ENCODE measurements around the gene FITM1. TPM values are rescaled to one million over a fixed set of nuclear protein-coding genes. Genes with fewer than 3 reads are reported as not detected.

The FITM1 gene
- total RNA-seq, result 0.65 TPM in 1 of 2 replicates, not detected in the other

DNA sequence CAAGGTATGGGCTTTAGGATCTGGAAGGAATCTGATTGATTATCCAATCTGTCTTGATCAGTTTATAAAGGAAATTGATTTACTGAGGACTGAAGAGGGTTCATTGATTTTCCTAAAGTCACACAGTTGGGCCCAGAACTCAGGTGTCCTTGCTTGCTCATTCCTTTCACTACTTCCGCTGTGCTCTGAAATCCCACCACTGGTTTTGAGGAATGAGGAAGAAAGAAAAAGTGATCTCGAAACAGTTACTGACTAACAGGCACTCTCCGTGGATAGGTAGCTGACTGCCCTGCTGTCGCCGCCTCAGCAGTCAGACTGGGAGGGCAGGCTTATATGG is at the start of gene FITM1:
FITM1 (plus strand) TSS at position 280 of the 337 bp plus-strand sequence. CDS start 905 bp downstream, outside the sequence.

DNA sequence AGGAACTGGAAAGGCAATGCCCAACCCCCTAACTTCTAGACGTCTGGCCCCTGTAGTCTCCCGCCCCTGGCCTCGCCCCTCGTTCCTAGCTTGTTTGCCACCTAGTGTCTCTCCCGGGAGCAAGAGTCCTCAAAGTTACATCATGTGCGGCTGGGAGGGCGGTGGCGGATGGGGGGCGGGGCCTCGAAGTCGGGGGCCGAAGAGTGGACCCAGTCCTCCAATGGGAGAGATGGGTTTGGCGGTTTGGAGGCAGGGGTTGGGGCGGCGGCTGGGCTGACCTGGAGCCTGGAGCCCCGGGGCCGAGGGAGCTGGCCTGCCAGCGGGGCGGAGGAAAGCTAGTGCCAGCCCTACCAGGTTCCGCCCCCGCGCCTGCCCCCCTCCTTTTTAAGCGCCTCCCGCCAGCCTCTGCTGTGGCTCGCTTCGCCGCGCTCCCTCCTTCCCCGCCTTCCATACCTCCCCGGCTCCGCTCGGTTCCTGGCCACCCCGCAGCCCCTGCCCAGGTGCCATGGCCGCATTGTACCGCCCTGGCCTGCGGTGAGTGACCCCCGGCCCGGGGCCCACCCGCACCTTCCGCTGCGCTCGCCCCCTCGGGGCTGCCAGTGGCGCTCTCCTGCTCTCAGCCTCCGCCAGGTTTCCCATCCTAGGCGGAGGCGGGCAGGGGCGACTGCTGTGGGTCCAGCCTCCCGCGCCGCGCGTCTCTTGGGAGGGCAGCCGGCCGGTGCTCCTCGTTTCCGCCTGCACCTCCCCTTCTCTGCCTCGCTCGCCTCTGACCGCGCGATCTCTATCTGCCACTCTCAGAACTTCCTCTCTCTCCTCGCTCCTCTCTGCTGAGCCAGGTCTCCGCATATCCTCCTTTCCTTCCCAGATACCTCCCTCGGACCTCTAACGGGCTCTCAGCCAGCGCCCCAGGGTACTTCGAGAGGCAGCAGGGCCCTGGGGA is 36.3 kb upstream of the FITM1 start, which contains the start of gene PCK2:
PCK2 (plus strand) TSS at position 411 of the 940 bp plus-strand sequence; CDS start at position 506, 95 bp downstream.

DNA sequence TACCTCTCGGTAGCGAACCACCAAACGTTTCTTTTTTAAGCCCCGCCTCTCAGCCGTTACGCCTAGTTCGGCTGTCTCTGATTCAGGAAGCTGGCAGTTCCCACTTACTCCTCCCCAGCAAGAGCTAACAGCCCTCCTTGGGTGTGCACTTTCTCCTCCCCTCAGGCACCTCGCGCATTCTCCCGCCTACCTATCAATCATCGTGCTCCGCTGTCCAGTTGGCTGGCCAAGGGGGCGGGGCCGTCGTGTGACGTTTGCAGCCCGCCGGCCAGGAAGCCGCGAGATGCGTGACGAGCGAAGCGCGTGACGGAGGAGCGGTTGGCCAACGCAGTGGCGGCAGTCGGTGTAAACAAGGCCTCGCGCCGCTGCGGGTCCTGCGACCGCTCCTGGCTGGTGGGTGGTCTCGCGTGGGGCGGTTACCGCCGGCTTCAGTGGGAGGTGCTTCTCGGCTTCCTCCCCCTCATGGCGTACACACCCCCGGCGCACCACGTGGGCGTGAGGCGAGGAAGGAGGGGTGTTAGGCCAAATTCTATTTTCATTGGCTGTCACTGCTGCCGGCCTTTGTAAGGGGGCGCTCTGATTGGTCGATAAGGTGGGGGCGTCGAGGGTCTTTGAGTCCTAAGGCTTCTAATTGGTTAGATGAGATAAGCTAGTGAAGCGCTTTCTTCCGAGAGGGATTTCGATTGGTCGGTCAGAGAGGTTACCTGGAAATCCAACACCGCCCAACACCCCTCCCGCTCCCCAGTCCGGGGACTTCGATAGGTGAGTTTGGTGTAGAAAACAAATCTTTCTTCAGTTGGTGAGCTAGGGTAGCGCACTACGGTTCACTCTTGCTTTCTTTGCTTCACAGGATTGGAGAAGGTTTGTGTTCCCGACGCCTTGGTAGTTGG is 15.7 kb upstream of the FITM1 start, which contains the start of the genes DCAF11 and NRL:
DCAF11 (plus strand) TSS at position 246 of the 890 bp plus-strand sequence. CDS start 818 bp downstream, outside the sequence.
NRL (minus strand) TSS at position 418 of the 890 bp plus-strand sequence. CDS start 32,101 bp downstream, outside the sequence.

GRCh38 chr14:24135834-24136683 is 5.6 kb downstream of the FITM1 start, which contains the start of gene PSME1:
TSS of gene PSME1 (plus strand) at chr14:24136194. CDS start at chr14:24136263, 69 bp downstream.

DNA sequence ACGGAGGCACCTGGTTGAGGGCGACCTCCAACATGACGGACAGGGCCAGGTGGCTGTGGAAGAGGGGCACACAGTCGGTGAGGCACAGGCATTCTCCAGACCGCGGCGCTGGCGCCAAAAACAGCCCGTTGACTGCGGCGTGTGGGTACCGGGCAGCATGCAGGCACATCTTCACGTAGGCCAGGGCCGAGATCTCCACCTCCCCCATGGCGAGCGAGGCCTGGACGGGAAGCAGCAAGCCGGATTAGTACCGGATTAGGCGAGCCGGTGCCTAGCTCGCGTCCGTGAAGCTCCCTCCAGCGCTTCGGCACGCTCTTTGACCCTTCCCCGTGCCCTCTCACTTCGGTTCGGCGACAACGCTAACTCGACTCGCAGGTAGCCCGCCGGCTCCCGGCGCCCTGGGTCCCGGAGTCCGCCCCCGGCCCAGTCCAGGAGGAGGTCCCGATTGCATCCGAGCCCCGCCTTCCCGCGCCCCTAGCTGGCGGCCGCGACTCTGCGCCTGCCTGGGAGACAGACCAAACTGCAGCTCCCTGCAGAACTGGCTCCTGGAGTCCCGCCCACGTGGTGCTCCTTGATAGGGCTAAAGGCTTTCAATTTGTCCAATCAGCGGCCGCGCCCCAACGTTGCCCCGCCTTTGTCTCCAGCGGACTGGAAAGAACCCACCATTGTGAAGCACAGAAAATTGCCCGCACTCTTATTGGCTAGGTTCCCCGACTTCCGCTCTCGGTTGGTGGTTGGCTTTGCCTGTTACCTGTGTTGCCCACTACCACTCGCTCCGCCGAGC is 10.8 kb downstream of the FITM1 start, which contains the start of gene EMC9:
EMC9 (minus strand) TSS at position 495 of the 784 bp plus-strand sequence; CDS start at position 208, 287 bp downstream.

DNA sequence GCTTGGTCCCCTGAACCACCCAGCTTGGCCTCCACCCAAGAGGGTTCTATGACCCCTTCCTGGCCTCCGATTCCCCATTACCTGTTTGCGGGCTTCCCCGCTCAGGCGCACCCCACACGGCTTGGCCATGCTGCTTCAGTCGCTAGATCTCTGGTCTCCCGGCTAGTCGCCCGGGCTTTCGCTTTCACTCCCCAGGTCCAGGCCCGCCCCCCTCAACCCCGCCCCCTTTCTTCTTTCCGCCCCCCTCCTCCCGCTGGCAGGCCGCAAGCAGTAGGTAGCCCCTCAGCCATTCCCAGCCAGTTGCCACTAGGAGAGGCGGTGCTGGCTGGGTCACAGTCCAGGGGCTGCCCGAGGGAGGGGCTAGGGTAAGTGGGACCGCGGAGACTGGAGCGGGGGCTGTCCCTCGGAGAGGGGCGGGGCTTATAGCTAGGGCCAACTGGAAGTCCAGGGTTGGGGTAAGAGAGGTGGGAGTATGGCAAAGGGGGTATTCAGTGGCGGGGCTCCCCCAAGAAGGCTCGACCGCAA is 16.1 kb downstream of the FITM1 start, which contains the start of gene PSME2:
PSME2 (minus strand) TSS at position 158 of the 525 bp plus-strand sequence; CDS start at position 129, 29 bp downstream.

DNA sequence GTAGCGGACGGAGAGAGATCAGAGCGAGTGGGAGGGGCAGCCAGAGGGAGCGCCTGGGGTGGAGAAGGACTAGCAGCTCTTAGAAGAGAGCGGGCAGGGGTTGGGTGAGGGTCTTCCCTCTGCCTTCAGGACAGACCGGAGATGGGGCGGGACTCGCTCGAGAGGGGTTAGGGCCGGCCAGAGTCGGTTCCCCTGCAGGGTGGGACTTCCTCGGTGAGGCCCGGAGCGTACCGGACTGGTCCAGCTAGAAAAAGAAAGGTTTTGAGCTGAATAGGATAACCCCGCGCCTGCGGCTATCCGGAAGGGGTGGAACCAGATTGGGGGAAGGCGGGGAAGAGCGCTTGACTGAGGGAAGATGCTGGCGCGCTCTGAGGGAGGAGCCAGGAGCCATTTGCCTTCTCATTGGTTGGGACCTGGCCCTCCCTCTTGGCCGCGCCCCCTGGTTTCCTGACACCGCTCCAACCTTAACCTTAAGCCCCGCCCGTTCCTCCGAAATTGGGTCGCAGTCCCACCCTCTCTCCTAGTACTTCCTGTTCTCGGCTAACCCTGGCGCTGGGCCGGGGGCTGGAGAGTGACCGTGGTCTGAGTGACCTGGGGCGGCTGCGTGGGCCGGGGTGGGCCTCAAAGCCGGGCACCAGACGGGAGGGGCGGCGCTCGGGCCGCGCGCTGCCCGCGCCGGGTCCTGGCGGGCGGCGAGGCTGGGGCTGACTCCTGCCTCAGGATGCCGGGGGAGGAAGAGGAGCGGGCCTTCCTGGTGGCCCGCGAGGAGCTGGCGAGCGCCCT is 16.7 kb downstream of the FITM1 start, which contains the start of gene RNF31:
RNF31 (plus strand) TSS at position 521 of the 783 bp plus-strand sequence; CDS start at position 722, 201 bp downstream.

DNA sequence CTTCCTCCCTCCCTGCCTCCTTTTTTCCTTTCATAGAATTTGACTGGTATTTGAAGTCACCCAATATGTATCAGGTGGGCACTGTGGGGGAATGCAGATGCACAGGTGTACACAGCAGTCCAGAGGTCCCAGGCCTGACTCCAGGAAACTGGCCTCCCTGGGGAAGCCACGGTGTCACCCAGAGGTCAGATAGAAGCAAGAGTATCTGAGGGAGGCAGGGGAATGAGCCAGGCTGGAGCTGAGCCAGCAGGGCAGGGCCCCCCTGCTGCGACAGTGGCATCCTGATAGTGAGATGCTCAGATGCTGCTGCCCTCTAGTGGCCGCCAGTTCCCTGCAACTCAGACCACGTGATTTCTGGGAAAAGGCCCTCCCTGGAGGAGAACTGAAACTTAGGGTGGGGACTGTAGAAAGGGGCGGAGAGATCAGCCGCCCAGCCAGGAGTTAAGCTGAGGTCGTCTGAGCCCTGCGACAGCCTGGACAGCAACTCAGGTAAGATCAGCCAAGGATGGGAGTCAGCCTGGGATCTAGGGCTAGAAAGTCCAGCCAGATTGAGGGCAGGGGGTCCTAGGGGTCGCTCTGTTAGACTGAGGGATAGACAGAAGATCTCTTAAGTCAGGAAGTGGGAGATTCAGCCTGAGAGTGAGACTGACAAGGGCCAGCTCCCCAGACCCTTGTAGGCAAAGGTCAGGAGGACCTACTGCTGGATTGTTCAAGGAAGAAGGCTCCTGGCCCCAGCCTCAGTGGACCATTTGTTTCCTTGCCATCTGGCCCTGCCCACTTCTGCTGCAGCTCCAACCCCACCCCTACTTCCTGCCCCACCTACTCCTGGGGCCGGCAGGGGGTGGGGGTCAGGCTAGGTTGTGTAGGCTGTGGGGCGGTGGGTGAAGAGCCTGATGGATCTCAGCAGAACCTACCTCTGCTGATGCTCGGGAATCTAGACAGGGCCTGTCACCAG is 30.7 kb downstream of the FITM1 start, which contains the start of gene IRF9:
IRF9 (plus strand) TSS at position 416 of the 955 bp plus-strand sequence. CDS start 880 bp downstream, outside the sequence.

DNA sequence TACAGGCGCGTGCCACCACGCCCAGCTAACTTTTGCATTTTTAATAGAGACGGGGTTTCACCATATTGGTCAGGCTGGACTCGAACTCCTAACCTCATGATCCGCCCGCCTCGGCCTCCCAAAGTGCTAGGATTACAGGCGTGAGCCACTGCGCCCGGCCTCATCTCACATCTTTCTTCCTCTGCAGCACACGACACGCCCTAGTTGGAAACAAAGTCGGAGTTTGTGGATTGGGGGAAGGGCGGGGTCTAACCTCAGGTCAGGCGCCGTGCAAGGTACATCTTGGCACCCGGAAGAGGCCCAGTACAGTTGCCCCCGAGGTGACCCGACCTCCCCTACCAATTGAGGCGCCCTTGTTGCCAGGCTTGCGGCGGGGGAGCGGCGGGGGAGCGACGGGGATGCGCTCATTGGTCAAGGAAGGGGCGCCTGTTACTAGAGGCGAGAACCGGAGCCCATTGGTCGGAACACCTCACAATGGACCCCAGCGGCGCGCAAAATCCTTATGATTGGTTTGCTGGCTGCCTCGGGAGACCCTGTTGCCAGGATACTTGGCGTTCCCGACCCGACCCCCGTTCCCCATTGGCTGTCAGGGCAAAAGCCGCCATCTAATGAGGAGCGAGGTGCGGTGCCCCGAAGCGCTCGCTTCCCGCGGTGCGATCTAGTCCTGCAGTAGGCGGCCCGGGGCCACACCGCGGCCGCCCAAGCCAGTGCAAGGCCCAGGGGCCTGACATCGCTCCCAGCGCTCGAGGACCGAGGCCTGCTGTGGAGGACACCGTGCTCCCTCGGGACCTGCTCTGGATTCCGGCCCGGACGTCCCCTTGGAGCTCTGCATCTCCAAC is 41.2 kb downstream of the FITM1 start, which contains the start of gene REC8:
REC8 (plus strand) TSS at position 659 of the 839 bp plus-strand sequence. CDS start 473 bp downstream, outside the sequence.

Small RNA genes within 50 kb of the gene (small RNA-seq; reads per million reads assigned to genes)
- gene IPO4 (not detected), gene IRF9 (0.11 reads per million), gene RNA5SP383 (0.27 reads per million, percentile 4 among the genes with 10 or more reads in this experiment)

Other genes with a start within 250 kb of the FITM1 start
- 31.7 and 35.9 TPM in 2 replicates for gene DHRS4, start 176.9 kb upstream of the FITM1 start, total RNA-seq
- 8.6 and 10.8 TPM in 2 replicates for gene DHRS4L2, start 141.7 kb upstream of the FITM1 start, total RNA-seq
- gene CARMIL3, start 78.7 kb upstream of the FITM1 start, total RNA-seq, result under 0.01 TPM in 1 of 2 replicates, not detected in the other
- not detected in 2 replicates for gene CPNE6, start 59.1 kb upstream of the FITM1 start, total RNA-seq
- 3.0 and 8.5 TPM in 2 replicates for gene PCK2, start 36.3 kb upstream of the FITM1 start, total RNA-seq
- gene DCAF11, start 15.9 kb upstream of the FITM1 start, total RNA-seq, result 47.0 and 51.9 TPM in 2 replicates
- 0.98 and 1.1 TPM in 2 replicates for gene NRL, start 15.7 kb upstream of the FITM1 start, total RNA-seq
- gene PSME1, start 5.5 kb downstream of the FITM1 start, total RNA-seq, result 68.6 and 101 TPM in 2 replicates
- gene EMC9, start 10.9 kb downstream of the FITM1 start, total RNA-seq, result 8.5 and 16.3 TPM in 2 replicates
- 54.7 and 62.1 TPM in 2 replicates for gene PSME2, start 16.0 kb downstream of the FITM1 start, total RNA-seq
- 48.3 and 60.3 TPM in 2 replicates for gene RNF31, start 16.8 kb downstream of the FITM1 start, total RNA-seq
- 31.0 and 35.6 TPM in 2 replicates for gene IRF9, start 30.6 kb downstream of the FITM1 start, total RNA-seq
- 1.3 and 4.1 TPM in 2 replicates for gene REC8, start 41.4 kb downstream of the FITM1 start, total RNA-seq
- gene IPO4, start 58.2 kb downstream of the FITM1 start, total RNA-seq, result 51.3 and 58.8 TPM in 2 replicates
- 53.6 and 62.3 TPM in 2 replicates for gene TM9SF1, start 64.8 kb downstream of the FITM1 start, total RNA-seq
- 0.10 TPM in 1 of 2 replicates, not detected in the other for gene TSSK4, start 75.0 kb downstream of the FITM1 start, total RNA-seq
- gene CHMP4A, start 82.8 kb downstream of the FITM1 start, total RNA-seq, result 25.6 and 33.3 TPM in 2 replicates
- gene MDP1, start 85.4 kb downstream of the FITM1 start, total RNA-seq, result 9.1 TPM in 2 replicates
- 128 and 131 TPM in 2 replicates for gene NEDD8, start 101.7 kb downstream of the FITM1 start, total RNA-seq
- gene GMPR2, start 102.3 kb downstream of the FITM1 start, total RNA-seq, result 67.4 and 69.9 TPM in 2 replicates
- gene TINF2, start 112.0 kb downstream of the FITM1 start, total RNA-seq, result 55.5 and 59.4 TPM in 2 replicates
- 0.98 and 1.8 TPM in 2 replicates for gene TGM1, start 132.5 kb downstream of the FITM1 start, total RNA-seq
- 35.1 and 45.1 TPM in 2 replicates for gene RABGGTA, start 140.9 kb downstream of the FITM1 start, total RNA-seq
- gene DHRS1, start 169.1 kb downstream of the FITM1 start, total RNA-seq, result 12.4 and 21.6 TPM in 2 replicates
- gene NOP9, start 169.2 kb downstream of the FITM1 start, total RNA-seq, result 32.3 and 34.9 TPM in 2 replicates
- gene CIDEB, start 177.3 kb downstream of the FITM1 start, total RNA-seq, result 1.6 and 3.0 TPM in 2 replicates
- 6.5 and 10.6 TPM in 2 replicates for gene LTB4R2, start 179.5 kb downstream of the FITM1 start, total RNA-seq
- gene LTB4R, start 180.8 kb downstream of the FITM1 start, total RNA-seq, result 2.9 and 3.2 TPM in 2 replicates
- 55.1 and 90.2 TPM in 2 replicates for gene ADCY4, start 204.4 kb downstream of the FITM1 start, total RNA-seq
- 4.2 and 4.9 TPM in 2 replicates for gene RIPK3, start 209.3 kb downstream of the FITM1 start, total RNA-seq
- 11.4 and 20.0 TPM in 2 replicates for gene NFATC4, start 237.5 kb downstream of the FITM1 start, total RNA-seq

Data from vein endothelial cell (primary cell).